GM21447 (cell line): ENCODE data around the gene EEPD1.
"Not testable (repeated sequence)": the region's sequence is repeated elsewhere in the genome, so short reads cannot be mapped to it uniquely, and the experiment has no call there.

Experiments
- ATAC-seq: cut with Tn5 transposase; IDR thresholded peaks from one replicate; pipeline ENCODE4 v1.9.1; 2021; ENCODE audit not compliant: unreplicated experiment

The EEPD1 gene

DNA sequence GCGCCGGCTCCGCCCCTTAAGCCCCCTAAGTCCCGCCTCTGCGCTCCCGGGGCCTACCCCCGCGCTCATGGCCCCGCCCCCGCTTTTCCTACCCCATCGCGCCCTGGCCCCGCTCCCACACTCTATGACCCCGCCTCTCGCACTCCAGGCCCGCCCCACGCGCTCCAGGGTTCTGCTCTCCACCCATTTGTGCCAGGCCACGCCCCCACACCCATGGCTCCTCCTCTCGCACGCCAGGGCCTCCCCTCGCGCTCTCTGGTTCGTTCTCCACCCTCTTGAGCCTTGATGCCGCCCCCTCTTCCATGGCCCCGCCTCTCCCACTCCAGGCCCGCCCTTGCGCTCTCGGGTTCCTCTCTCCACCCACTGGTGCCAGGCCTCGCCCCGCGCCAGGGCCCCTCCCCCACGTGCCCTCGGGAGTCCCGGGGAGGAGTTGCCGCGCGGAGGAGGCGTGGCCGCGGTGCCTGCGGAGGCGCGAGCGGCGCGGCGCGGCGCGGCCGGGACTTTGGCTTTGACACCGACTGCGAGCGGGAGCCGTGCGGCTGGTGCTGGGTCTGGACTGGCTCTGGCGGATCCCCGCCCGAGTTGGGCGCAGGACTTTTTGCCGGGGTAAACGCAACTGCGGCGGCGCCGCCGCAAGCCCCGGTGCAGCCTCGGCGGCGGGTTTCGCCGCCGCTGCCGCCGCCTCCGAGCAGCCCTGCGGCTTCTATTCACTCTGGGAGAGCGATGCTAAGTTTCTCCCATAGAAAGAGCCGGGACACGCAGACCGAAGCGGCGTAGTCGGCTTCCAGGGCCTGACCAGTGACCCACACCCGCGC, at the start of gene EEPD1:
EEPD1 (plus strand) TSS at position 499 of the 815 bp plus-strand sequence. CDS start 1,071 bp downstream, outside the sequence.
- ATAC-seq = peak; percentile 98

DNA sequence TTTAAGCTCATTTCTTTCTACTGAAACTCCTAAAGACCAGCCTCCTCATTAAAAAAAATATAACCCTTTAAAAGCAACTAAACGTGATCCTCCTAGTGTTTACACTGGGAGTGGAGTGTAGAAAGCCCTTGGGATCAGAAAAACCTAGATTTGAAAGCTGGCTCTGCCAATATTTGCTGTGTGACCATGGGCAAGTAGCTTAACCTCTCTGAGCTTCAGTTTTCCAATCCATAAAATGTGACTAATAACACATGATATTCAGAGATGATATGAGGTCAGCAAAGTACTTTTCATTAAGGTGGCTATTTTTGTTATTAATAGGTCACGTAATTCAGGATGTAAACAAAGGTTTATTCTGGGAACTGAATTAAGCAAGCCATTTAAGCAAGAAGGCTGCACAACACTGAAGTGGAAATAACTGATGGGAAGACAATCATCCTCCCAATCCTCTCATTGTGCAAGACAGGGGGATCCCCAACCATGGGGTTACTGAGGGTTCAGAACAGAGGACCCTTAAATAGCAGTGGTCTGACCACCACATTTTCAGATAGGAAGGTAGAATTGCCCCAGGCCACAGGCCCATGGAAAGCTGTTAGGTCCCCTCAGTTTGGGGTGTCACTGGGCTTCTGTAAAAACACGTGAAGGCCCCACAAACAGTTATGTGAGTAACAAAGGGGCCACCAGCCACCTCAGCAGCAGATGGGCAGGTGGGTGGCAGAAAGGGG, 49.1 kb upstream of the EEPD1 start:
- no peak for ATAC-seq

- not testable (repeated sequence) for ATAC-seq
These were observed 45.8 kb upstream of the EEPD1 start for GRCh38 chr7:36106972-36107908.

DNA sequence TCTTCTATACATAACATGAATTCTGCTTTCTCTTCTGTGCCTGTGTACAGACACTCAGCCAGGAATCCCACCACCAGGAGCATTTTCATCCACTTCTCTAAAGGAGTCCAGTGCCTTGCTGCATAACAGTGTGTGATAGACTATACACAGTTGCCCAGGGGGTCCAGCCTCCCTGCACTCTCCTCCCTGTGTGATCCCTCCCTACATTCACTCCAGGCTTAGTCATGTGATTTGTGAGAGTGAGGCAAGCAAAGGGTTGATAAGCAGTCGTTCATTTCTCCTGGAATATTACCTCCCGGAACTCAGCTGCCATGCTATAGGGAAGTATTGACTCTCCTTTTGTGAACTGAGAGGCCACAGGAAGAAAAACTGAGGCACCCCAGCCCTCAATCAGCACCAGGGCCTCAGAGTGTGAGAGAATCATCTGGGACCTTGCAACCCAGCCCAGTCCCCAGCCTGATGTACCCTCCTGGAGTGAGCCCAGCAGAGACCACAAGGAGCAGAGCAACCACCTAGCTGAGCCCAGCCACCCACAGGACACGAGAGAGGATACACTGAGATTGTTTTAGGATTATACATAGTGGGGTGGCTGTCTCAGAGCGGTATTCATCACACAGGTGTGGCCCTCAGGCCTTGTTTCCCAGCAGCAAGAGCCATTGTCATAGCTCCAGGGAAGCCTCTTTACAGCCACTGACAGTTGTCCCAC, 45.0 kb upstream of the EEPD1 start:
- no peak for ATAC-seq

DNA sequence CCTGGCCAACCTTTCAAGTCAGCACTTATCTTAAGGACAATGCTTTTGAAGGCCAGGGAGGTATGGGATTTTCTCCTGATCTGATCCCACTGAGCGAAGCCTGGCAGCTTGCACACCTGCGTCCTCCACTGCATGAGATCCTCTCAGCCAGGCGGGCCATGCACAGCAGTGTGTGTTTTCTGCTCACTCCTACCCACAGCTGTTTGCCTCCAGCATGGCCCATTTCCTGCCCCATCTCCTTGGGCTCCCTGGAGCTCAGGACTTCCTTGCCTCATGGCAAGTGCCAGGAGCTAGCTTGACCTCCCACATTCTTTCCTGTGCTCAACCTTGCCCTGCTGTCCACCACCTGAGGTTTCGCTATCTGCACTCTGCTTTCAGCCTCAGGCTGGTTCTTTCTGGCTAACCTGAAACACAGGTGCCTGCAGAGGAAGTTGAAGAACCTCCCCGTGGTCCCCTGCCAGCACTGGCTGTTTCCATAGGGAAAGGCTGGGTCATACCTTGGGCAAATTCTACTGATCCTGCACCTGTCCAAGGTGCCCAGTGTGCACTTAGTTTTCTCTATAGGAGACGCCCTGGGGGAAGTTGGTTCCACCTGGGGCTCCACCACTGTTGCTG, 43.9 kb upstream of the EEPD1 start:
- no peak for ATAC-seq

DNA sequence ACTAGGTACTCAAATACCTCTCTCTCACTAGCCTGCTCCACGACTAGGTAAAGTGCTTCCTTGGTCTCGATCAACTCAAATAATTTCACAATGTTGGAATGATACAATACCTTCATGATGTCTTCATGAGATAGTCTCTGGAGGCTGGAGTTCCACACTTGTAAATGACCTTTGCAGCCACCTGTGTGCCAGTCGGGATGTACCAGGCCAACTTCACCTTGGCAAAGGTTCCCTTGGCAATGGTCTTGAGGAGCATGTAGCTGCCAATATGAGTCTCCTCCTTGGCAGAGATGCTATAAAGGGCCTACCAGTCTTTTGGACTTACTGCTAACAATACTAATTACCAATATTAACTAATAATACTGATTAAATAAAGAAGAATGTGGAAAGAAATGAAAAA, 42.5 kb upstream of the EEPD1 start:
- no peak for ATAC-seq

- no peak for ATAC-seq
These were observed 40.1 kb upstream of the EEPD1 start for GRCh38 chr7:36112969-36113368.

DNA sequence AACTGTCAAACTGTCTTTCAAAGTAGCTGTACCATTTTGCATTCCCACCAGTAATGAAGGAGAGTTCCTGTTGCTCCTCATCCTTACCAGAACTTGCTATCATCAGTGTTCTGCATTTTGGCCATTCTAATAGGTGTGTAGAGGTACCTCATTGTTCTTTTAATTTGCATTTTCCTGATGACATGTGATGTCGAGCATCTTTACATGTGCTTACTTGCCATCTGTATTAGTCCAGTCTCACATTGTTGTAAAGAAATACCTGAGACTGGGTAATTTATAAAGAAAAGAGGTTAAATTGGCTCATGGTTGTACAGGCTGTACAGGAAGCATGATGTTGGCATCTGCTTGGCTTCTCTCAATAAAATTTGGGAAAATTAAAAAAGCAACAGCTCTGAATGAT, 38.7 kb upstream of the EEPD1 start:
- ATAC-seq = no peak

- peak; percentile 99 for ATAC-seq
These were observed 37.4 kb upstream of the EEPD1 start for GRCh38 chr7:36115448-36116321.

GRCh38 chr7:36116347-36117202, 36.5 kb upstream of the EEPD1 start:
- no peak for ATAC-seq

GRCh38 chr7:36117203-36117840, 35.7 kb upstream of the EEPD1 start:
- no peak for ATAC-seq

GRCh38 chr7:36118344-36118743, 34.7 kb upstream of the EEPD1 start:
- ATAC-seq = no peak

DNA sequence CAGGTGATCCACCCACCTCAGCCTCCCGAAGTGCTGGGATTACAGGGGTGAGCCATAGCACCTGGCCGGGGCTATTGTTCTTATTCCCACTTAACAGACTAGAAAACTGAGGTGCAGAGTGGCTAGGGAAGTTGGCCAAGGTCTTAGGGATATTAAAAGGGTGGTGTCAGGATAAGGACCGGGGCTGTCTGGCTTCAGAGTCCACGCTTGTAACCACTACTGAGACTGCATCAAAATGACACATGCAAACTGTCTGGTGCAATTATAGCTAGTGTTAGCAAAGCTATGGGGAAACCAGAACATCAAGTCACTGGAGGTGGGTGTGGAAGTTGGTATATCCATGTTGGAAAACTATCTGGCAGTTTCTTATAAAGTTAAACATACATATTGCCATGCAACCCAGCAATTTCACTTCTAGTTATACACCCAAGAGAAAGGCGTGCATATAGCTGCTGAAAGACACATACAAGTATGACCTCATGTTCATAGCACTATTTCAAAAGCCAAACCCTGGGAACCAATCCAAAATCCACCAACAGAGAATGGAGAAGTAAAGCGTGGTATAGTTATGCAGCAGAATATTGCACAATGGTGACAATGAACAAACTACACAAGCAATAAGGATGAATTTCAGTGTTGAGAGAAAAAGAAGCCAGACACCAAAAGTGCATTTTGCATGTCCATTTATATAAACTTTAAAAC, 33.9 kb upstream of the EEPD1 start:
- ATAC-seq = no peak

DNA sequence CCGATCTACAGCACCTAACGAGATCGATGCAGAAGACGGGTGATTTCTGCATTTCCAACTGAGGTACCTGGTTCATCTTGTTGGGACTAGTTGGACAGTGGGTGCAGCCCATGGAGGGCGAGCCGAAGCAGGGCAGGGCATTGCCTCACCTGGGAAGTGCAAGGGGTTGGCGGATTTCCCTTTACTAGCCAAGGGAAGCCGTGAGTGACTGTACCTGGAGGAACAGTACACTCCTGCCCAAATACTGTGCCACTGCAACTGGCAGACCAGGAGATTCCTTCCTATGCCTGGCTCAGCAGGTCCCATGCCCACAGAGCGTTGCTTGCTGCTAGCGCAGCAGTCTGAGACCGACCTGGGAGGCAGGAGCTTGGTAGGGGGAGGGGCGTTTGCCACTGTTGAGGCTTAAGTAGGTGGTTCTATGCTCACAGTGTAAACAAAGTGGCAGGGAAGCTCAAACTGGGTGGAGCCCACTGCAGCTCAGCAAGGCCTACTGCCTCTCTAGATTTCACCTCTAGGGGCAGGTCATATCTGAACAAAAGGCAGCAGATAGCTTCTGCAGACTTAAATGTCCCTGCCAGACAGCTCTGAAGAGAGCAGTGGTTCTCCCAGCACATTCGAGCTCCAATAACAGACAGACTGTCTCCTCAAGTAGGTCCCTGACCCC, 32.9 kb upstream of the EEPD1 start:
- ATAC-seq = not testable (repeated sequence)

- not testable (repeated sequence) for ATAC-seq
These were observed 27.4 kb upstream of the EEPD1 start for GRCh38 chr7:36125630-36126029.

GRCh38 chr7:36127075-36127740, 25.8 kb upstream of the EEPD1 start:
- ATAC-seq = no peak
